Parathyroid adenoma (tissue), 2 donors: ENCODE data around the gene SIGLEC14.
A peak's percentile ranks its signal among the peaks of the same experiment; 100 is the strongest.

Experiments
- H2AFZ ChIP-seq: fragments of 300-600 bp; sonication (generic); one replicate; pipeline ENCODE4 v1.7.0; 2017; ENCODE audit warnings: antibody characterized with exemption, mild to moderate bottlenecking
- H3K27ac ChIP-seq: fragments of 300-600 bp; sonication (generic); one replicate; pipeline ENCODE4 v1.7.0; 2017
- H3K27me3 ChIP-seq: fragments of 300-600 bp; sonication (generic); one replicate; pipeline ENCODE4 v1.7.0; 2017; ENCODE audit warnings: low read length; ENCODE audit not compliant: control insufficient read depth, insufficient read depth
- H3K36me3 ChIP-seq: fragments of 300-600 bp; sonication (generic); one replicate; pipeline ENCODE4 v1.7.0; 2017; ENCODE audit warnings: low read length; ENCODE audit not compliant: control insufficient read depth, insufficient read depth
- H3K4me1 ChIP-seq: fragments of 300-600 bp; sonication (generic); one replicate; pipeline ENCODE4 v1.7.0; 2017; ENCODE audit warnings: control low read depth
- H3K4me2 ChIP-seq: fragments of 300-600 bp; sonication (generic); one replicate; pipeline ENCODE4 v1.7.0; 2017; ENCODE audit warnings: low read length
- H3K4me3 ChIP-seq: fragments of 300-600 bp; sonication (generic); one replicate; pipeline ENCODE4 v1.7.0; 2017; ENCODE audit warnings: low read depth, low read length
- H3K79me2 ChIP-seq: fragments of 300-600 bp; sonication (generic); one replicate; pipeline ENCODE4 v1.7.0; 2017; ENCODE audit warnings: control low read depth
- H3K9ac ChIP-seq: fragments of 300-600 bp; sonication (generic); one replicate; pipeline ENCODE4 v1.7.0; 2017; ENCODE audit warnings: mild to moderate bottlenecking
- H3K9me3 ChIP-seq: fragments of 300-600 bp; sonication (generic); one replicate; pipeline ENCODE4 v1.7.0; 2017; ENCODE audit warnings: low read length; ENCODE audit not compliant: control insufficient read depth
- TF ChIP-seq, protein P1 (sequence below): fragments of 300-600 bp; sonication (generic); IDR thresholded peaks from one replicate; pipeline ENCODE4 v1.7.0; 2017; ENCODE audit warnings: antibody characterized with exemption, mild to moderate bottlenecking
- donor health status: primary hyperparathyroidism.

Gene SIGLEC14

DNA sequence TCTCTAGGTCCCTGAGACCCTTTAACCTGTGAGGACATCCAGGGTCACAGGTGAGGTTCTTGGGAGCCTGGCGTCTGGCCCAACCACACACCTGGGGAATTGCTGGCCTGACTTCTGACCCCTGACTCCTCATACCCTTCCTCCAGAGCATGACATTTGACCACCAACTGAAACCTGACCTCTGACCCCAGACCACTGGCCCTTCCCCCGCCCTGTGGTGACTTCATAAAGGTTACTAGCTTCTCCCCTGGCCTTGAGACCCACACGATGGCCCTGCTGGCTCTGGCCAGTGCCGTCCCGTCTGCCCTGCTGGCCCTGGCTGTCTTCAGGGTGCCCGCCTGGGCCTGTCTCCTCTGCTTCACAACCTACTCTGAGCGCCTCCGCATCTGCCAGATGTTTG, 46.6 kb upstream of the SIGLEC14 start, which contains the start of gene SPACA6:
Gene SPACA6, plus strand, starts transcription at position 71 of the 400 bp plus-strand sequence. Its CDS starts 197 bp downstream, at position 268.
- peak within 1 kb of the TSS; percentile 49 for H3K27ac ChIP-seq
- TF ChIP-seq, protein P1, sequence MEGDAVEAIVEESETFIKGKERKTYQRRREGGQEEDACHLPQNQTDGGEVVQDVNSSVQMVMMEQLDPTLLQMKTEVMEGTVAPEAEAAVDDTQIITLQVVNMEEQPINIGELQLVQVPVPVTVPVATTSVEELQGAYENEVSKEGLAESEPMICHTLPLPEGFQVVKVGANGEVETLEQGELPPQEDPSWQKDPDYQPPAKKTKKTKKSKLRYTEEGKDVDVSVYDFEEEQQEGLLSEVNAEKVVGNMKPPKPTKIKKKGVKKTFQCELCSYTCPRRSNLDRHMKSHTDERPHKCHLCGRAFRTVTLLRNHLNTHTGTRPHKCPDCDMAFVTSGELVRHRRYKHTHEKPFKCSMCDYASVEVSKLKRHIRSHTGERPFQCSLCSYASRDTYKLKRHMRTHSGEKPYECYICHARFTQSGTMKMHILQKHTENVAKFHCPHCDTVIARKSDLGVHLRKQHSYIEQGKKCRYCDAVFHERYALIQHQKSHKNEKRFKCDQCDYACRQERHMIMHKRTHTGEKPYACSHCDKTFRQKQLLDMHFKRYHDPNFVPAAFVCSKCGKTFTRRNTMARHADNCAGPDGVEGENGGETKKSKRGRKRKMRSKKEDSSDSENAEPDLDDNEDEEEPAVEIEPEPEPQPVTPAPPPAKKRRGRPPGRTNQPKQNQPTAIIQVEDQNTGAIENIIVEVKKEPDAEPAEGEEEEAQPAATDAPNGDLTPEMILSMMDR: no peak
- peak within 1 kb of the TSS; percentile 39 for H3K4me3 ChIP-seq
- H3K9ac ChIP-seq: no peak within 1 kb of the TSS
- peaks cover 23% of the 10 kb centered on the region for H3K4me1 ChIP-seq
- no peaks in the 10 kb centered on the region for H3K36me3 ChIP-seq
- peak within 1 kb of the TSS; percentile 100 for H3K4me2 ChIP-seq
- H3K79me2 ChIP-seq: peaks cover 40% of the 10 kb centered on the region
- H3K9me3 ChIP-seq: no peaks in the 10 kb centered on the region
- no peaks in the 10 kb centered on the region for H3K27me3 ChIP-seq
- no peak within 1 kb of the TSS for H2AFZ ChIP-seq

DNA sequence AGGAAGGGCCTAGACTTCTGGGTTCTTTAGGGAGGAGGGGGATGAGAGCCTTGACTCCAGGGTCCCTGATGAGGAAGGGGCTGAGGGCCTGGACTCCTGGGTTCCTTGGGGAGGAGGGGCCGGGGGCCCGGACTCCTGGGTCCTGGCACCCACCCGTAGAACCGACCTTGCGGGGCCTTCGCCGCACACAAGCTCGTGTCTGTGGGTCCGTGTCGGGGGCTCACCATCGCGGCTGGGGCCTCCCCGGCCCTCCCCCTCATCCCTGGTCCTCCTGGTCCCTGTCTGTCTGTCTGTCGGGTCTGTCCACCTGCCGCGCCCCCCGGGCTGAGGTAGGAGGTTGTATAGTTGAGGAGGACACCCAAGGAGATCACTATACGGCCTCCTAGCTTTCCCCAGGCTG, 45.8 kb upstream of the SIGLEC14 start:
- Histone ChIP-seq H3K36me3 (no peaks in the 10 kb centered on the region), H2AFZ (no peak overlapping the region), H3K79me2 (peaks cover 41% of the 10 kb centered on the region), H3K27ac (peak overlapping the region; percentile 49), H3K4me3 (peak overlapping the region; percentile 39), H3K4me2 (peak overlapping the region; percentile 100), H3K4me1 (peaks cover 30% of the 10 kb centered on the region), H3K27me3 (no peaks in the 10 kb centered on the region), H3K9ac (no peak overlapping the region), H3K9me3 (no peaks in the 10 kb centered on the region)
- TF ChIP-seq, protein P1: no peak

DNA sequence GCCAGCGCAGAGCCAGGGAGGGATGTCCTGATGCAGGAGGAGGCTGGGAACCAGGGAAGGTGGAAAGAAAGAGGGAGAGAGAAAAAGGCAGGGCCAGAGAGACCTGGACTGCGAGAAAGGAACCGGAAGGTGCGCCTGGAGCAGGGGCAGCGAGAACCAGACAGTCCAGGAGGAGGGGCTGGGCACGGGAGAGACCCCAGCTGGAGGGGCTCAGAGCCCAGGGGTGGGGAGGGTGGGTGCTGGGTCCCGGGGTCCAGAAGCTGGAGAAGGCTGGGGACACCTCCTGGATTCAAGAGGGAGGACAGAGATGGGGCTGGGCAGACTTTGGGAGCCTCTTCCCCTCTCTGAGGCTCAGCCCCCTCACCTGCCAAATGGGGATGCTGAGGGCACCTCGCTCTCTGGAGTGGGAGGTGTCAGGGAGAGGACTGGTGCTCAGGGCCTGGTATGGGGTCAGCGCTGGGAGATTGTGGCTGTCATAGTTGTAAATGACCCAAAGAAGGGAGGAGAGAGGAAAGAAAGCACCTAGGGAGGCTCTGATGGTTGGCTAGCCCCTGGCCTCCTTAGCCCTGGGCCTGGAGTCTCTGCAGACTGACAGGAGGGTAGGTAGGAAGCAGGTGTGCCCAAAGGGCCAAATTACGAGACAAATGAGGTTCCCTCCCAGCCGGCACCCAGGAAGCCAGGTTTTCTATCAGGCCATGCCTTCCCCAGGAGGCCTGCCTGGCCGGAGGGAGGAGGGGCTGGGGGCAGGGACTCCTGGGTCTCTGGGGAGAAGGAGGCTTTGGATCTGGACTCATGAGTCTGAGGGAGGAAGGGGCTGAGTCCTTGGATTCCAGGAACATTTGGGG, 45.2 kb upstream of the SIGLEC14 start:
- no peaks in the 10 kb centered on the region for H3K36me3 ChIP-seq
- TF ChIP-seq, protein P1: no peak
- no peak overlapping the region for H2AFZ ChIP-seq
- H3K4me2 ChIP-seq: peak overlapping the region; percentile 100
- H3K9ac ChIP-seq: no peak overlapping the region
- peak overlapping the region; percentile 100 for H3K4me3 ChIP-seq
- peaks cover 36% of the 10 kb centered on the region for H3K4me1 ChIP-seq
- H3K9me3 ChIP-seq: no peaks in the 10 kb centered on the region
- no peaks in the 10 kb centered on the region for H3K27me3 ChIP-seq
- peak overlapping the region; percentile 98 for H3K27ac ChIP-seq
- peaks cover 41% of the 10 kb centered on the region for H3K79me2 ChIP-seq

DNA sequence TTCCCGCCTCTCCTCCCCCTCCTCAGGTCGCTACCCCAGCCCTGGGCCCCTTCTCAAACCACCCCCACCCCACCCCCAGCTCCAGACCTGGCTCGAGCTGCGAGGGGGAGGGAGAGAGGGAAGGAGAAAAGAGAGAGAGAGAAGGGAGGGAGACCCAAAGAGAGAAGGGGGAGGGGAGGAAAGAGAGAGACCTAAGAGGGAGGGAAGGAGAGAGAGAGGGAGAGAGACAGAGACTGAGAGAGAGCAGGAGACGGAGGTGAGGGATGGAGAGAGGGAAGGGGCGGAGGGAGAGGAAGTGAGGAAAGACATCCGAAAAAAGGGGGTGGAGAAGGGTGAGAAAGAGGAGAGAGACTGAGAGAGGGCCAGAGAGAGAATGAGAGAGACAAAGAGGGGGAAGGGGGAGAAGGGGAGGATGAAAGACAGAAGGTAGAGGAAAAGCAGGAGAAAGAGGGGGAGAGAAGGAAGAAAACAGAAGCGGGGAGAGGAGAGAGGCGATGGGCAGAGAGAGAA, 44.5 kb upstream of the SIGLEC14 start:
- TF ChIP-seq, protein P1: no peak
- peak overlapping the region; percentile 68 for H3K9ac ChIP-seq
- peak overlapping the region; percentile 100 for H3K4me2 ChIP-seq
- peak overlapping the region; percentile 23 for H2AFZ ChIP-seq
- H3K4me3 ChIP-seq: peak overlapping the region; percentile 100
- H3K36me3 ChIP-seq: no peaks in the 10 kb centered on the region
- peaks cover 41% of the 10 kb centered on the region for H3K79me2 ChIP-seq
- H3K27ac ChIP-seq: peak overlapping the region; percentile 98
- no peaks in the 10 kb centered on the region for H3K27me3 ChIP-seq
- H3K9me3 ChIP-seq: no peaks in the 10 kb centered on the region
- H3K4me1 ChIP-seq: peaks cover 37% of the 10 kb centered on the region
